ENCODE data around the gene NMT1.

Gene NMT1

DNA sequence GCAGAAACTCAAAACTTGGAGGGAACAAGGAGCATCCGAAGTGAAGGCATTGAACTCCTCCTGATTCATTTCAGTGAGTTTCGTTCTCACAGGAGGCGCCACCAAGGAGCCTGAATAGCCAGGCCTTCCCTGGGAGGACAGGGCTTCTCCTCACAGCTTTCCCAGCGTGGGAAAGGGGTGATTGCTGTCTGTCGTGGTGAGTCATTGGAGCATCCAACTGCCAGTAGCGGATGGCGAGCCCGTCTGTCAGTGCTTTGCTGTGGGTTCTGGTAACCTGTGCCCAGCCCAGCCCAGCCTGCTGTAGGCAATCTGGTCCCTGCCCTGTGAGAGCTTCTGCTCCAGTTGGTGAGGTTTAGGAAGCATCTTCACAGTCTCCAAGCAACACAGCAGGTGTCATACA is 42.9 kb downstream of the NMT1 start:
- no peak for DNase-seq (ENCODE audit: extremely low read depth in 1 of 2, low read depth in 1 of 2)

DNA sequence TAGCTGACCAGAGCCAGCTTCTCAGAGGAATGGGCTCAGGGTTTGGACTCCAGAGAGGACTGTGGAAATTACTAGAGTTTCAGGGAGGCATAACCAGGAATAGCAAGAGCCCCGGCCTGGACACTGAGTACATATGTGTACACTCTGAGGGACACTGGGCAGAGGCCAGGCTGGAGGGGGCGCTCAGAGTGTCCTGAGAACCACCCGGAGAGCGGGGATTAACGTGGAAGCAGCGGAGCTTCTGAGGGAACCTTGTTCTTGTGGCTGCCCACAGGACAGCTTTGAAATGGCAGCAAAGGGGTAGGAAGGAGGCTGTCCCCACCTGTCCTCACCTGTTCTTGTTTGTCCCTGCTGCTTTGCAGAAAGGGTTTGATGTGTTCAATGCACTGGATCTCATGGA is 43.4 kb downstream of the NMT1 start:
- no peak for DNase-seq (ENCODE audit: extremely low read depth in 1 of 2, low read depth in 1 of 2)

DNA sequence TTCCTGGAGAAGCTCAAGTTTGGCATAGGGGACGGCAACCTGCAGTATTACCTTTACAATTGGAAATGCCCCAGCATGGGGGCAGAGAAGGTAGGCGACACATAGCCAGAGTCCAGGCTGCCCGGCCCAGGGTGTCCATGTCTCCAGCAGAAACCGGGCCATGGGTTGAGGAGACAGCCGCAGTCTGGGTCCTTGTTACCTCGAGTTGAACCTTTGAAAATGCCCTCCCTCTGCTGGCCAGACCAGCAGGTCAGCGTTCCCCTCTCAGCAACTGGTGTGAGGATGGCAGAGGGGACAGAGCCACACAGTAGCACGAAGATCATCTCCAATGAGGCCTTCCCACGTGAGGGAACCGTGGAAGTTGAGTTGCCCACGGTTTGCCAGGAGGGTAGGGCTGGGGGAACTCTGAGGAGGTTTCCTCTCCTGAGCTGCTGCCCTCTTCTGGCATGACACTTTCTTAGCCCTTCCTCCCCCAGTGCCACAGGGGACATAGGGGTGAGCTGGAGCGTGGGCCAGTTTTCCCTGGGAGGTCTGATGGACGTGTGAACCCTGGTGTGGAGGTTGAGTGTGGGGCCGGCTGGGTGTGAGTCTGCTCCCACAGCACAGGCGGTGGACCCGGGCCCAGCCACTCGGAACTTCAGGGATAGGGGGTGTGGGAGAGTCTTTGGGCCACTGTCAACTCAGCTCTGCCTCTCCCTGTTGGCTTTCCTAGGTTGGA is 43.9 kb downstream of the NMT1 start:
- no peak for DNase-seq (ENCODE audit: extremely low read depth in 1 of 2, low read depth in 1 of 2)

DNA sequence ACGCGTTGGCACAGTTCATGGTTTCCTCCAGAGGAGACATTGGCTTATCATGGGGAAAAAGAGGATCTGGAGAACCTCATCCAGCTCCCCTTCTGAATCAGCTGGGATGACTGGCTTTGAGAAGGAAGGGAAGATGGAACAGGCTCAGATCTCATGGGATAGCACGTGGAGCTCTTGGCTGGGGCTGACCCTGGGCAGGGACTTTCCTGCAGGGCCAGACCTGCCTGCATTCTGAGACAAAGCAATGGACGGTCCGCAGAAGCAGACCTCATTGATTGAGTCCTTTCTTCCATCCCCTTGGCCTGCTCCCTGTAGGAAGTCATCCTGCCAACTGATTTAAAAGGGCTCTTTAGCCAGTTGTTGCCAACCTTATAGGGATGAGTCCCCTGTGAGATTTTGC is 45.0 kb downstream of the NMT1 start:
- no peak for DNase-seq (ENCODE audit: extremely low read depth in 1 of 2, low read depth in 1 of 2)

DNA sequence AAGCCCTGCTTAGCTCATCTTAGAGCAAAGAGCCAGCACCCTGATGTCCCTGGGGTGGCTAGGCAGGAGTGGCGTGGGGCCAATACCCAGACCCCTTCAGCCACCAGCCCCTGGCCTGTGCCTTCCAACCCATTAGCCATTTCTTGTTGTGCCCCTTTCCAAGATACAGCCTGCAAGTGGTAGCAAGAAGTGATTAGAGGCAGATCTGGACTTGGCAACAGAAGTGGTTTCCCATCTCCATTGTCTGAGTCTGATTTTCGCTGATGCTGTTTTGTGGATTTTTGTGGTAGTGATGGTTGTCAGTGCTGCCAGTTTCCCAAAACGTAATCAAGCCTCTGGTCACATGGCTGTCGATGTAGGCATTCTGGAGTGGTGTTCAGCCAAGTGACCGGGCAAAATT is 45.5 kb downstream of the NMT1 start:
- no peak for DNase-seq (ENCODE audit: extremely low read depth in 1 of 2, low read depth in 1 of 2)

DNA sequence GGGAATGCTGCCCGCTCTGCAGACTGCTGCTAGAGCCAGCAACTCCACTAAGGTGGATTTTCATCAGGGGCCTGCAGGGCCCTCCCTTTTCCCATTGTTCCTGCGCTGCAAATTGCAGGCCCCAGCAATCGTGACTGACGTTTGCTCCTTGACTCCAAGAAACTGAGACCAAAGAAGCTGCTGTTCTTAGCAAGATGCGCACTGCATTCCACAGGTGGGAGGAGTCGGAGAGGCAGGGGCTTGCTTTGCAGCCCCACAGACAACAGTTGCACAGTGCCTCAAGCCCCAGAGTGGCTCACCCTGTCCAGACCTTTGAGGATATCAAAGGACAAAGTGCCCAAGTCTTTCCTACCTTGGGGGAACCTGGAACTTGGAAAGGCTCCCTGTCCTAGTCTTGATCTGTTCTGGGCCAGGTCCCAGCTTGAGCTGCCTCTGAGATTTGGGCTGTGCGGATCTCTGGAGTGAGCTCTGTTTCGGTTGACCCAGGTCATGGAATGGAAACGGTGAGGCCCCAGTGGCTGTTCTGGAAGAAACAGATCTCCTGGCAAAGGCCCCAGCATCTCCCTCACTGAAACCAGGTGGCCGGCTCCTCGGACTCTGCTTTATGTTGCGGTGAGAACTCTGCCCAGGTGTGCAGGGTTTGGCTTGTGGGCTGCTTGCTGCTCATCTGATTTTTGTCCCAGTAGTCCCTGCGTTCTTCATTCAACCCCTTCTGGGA is 46.3 kb downstream of the NMT1 start:
- no peak for DNase-seq (ENCODE audit: extremely low read depth in 1 of 2, low read depth in 1 of 2)

DNA sequence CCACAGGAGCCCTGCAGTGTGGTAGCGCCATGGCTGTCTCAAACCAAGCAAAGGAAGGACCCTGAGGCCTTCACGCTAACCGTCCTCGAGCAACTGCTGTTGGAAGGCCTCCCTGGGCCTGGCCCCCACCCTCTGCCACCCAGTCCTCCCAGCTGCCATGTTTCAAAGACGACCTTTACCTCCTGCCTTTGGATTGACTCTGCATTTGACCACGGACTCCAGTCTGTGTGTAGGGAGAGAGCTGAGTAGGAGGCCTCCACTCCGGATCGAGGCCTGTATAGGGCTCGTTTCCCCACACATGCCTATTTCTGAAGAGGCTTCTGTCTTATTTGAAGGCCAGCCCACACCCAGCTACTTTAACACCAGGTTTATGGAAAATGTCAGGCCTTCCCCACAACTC is 46.9 kb downstream of the NMT1 start:
- no peak for DNase-seq (ENCODE audit: extremely low read depth in 1 of 2, low read depth in 1 of 2)

DNA sequence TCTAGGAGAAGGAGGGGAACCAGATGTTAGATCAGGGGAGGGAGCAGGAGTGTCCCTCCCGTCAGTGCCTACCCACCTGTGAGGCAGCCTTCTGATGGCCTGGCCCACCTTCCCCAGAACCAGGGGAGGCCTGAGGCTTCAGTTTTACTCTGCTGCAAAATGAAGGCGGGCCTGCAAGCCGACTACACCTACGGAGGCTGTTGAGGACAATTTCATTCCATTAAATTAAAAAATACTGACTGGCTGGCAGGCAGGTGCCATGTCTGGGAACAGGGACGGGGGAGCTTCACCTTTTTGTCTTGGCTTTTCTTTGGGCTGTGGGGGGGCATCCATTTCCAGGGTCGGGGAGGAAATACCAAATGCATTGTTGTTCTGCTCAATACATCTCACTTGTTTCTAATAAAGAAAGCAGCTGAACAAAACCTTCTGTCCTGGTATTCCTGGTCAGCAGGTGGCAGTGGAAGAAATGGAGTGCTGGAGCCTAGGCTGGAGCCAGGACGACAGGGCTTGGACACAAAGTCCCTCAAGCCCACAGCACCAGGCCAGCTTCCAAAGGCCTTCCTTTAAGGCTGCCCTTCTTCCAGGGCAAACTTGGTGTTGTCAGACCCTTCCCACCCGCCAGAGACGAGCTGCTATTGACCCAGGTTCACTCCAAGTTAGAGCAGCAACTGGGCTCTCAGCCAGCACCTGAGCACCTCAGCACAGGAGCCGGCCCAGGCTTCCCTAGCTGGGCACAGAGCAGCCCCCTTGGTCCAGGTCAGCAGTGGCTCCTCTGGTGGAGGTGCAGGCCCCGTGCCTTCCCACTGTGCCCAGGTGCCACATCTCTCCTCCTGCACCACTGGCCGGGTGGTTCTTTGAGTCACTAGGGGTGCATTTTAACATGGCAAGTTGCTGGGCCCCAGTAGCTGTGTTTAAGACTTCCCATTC is 47.7 kb downstream of the NMT1 start:
- no peak for DNase-seq (ENCODE audit: extremely low read depth in 1 of 2, low read depth in 1 of 2)

DNA sequence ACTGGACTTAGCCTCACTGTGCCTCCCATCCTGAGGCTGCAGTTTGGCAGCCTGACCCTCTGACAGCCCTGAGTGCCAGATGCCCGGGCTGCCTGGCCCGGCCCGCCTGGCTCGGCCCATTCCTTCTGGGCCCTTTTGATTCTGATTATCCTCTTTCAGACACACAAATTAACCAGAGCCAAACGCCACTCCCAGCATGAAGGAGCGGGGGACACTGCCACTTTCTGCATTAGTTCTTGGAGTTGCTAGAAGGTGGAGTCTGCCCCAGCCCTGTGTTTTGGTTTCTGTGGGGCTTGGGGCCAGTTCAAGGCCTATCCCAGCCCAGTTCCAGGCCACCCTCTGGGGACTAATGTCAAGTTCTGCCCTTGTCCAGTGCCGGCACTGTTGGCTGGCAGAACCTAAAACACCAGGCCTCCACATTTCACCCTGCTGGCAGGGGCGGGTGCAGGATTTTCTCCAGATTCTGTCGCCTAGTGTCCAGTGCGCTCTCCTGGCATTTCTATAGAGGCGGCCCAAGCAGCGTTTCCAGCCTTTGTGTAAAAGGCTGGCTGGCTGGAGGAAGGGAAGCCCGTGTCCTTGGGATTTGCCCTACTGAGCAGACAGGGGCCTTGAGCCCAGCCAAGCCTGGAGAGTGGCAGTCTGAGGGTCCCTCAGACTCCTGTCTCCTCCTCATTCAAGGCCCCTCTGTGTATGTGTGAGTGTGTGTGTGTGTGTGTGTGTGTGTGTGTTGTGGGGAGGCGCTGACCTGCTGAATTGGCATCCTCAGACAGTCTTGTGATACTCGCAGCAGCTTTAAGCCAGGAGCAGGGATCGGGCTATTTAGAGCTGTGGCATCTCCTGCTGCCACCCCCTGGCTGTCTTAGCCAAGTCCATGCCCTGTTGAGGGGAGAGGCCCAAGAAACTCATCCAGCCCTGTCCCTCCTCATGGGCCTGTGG is 49.8 kb downstream of the NMT1 start:
- DNase-seq (ENCODE audit: extremely low read depth in 1 of 2, low read depth in 1 of 2): no peak

DNA sequence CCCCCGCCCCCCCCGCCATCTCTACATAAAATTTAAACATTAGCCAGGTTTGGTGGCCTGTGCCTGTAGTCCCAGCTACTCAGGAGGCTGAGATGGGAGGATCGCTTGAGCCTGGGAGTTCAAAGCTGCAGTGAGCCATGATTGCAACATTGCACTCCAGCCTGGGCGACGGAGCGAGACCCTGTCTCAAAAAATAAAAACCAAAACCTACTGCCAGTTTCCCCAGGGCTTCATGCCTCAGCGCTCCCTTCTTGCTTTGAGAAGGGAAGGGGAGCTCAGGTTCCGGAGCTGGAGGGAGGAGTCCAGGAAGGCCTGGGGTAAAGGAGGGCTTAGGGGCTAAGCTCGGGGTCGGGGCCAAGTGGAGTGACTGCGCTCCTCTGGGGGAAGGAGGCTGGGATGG is 50.7 kb downstream of the NMT1 start:
- DNase-seq (ENCODE audit: extremely low read depth in 1 of 2, low read depth in 1 of 2): no peak

DNA sequence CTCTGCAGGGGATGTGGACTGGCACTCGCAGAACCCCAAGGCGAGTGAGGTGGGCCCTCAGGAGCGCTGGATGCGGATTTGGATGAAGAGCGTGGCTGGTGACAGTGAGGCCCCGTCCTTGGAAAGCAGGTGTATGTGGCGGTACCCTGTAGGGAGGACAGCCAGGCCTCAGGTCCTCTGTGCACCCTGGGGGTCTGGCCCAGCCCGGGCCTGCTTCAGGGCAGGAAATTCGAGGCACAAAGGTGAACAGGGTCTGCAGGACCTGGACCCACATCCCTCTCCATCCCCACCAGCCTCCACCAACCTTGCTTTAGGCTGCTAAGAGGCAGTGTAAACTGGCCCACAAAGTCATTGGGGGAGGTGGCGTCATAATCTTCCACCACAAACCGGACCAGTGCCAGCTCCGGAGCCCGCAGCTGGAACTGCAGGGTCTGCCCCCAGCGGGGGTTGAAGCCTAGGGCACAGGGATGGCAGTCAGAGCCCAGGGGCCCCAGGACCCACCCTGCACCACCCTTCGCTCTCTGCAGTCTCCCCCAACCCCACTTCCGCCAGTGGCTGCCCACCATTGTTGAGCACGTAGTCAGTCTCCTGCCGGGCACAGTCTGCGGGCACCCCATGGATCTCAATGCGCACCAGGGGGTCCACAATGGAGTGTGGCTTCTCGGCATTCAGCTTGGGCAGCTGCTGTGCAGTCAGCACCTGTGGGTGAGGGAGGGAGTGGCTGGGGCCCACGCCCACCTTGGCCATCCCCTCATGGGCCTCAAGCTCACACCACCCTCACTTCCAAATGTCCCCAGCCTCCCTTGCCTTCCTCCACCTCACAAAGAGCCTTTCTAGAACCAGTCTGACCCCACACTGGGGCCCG is 51.7 kb downstream of the NMT1 start:
- no peak for DNase-seq (ENCODE audit: extremely low read depth in 1 of 2, low read depth in 1 of 2)

DNA sequence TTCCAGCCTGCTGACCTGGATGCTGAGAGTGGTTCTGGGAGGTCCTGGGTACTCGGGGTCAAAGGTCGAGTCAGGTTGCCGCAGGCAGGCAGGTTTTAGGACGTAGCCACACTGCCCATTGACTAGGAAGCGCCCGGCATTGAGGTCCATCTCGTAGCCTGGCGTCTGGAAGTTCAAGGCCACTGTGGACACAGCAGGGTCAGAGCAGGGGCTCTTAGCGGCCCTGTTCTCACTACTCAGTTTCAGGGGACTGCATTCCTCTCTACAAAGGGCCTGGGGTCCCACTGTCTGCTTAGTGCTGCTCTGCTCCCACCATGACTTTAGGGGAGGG is 52.3 kb downstream of the NMT1 start:
- DNase-seq (ENCODE audit: extremely low read depth in 1 of 2, low read depth in 1 of 2): no peak

DNA sequence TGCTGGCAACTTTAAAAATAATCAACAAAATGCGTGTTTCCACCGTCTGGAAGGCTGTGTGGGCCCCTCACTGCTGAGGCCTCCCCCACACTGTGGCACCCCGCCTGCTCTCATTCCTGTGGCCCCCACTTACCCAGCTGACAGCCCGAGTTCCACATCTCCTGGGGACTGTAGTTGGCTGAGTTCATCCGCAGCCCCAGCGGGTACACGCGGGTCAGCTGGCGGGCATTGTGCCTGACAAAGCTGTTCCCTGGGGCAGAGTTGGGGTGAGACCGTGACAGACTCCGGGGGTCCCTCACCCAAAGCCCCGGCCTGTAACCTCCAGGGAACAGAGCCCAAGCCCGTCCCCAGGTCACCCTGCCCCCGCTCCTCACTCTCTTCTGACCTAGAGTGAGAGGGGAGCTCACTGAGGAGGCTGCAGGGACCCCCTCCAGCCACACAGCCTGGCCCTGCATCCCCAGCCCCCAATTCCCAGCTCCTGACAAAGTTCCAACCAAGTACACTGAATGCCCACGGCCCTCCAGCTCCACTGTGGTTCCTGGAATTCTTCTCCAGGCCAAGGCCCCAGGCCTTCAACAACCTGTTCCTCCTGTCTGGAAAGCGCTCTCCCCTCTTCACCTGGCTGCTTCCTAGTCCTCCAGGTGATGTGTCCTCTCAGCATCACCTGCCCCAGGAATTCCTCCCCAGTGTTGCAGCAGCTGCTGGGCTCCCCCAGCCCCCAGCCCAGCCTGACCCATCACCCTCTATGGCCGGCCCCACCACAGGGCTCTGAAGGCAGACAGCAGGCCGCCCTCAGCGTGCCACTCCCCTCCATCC is 53.2 kb downstream of the NMT1 start:
- DNase-seq (ENCODE audit: extremely low read depth in 1 of 2, low read depth in 1 of 2): no peak

DNA sequence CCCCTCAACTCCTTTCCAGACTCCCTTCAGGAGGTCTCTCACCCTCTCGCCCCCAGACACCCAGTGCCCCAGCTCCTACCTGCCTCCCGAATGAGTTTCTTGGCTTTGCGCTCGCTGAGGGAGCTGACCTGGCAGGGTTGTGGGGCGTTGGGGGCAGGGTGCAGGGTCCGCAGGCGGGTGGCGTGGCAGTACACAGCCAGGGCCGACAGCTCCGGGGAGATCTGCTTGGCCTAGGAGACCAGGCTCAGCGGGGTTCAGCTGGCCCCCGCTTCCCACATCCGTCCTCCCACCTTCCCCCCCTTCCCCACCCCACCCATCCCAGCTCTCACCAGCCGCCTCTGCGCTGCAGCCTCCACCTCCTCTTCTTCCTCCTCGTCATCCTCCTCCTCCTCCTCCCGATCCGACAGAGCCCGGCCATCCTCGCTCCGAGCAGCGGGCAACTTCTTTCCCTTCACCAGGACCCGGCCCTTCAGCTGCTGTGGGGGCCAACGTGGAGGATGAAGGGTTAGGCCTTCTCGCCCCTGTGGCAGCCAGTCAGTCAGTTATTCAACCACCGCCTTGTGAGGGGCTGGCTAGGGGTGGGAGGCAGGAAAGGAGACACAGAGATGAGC is 54.0 kb downstream of the NMT1 start:
- no peak for DNase-seq (ENCODE audit: extremely low read depth in 1 of 2, low read depth in 1 of 2)

DNA sequence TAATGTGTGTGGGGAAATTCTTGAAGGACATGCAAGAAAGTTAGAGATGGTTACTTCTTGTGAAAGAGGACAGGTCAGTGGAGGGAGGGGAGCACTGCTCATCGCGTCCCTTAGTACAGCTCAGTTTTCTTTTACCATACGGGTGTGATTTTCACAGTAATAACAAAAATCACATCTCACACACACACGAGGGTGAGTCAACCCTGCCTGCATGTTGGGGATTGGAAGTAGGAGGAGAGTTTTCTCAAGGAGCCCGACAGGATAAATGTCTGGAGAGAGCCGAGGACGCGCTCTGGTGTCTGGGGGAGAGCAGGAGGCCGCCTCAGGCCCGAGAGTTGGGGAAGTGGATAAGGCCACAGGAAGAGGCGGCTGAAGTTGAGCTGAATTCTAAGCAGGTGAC is 54.8 kb downstream of the NMT1 start:
- DNase-seq (ENCODE audit: extremely low read depth in 1 of 2, low read depth in 1 of 2): no peak

DNA sequence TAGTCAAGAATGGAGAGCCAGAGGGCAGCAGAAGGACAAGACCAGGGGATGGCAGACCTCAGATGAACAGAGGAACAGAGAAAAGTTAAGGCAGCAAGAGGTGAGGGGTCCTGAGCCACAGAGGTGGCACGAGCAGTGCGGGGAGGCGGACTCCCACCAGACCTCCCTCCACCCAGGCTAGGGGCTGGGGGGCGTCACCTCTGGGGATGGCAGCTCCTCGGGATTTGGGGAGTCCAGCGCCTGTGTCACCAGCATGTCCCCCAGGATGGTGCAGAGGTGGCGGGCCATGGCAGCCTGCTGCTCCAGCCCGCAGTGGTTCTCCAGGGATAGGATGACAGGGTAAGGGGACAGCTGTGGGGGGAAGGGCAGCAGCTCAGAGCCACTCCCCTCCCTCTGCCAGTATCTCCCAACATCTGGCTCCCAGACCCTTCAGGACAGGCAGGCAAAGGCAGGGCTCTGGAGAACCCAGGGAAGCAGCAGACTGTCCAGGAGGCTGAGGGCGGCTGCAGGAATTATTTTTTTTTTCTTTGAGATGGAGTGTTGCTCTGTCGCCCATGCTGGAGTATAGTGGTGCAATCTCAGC is 55.4 kb downstream of the NMT1 start:
- no peak for DNase-seq (ENCODE audit: extremely low read depth in 1 of 2, low read depth in 1 of 2)

DNA sequence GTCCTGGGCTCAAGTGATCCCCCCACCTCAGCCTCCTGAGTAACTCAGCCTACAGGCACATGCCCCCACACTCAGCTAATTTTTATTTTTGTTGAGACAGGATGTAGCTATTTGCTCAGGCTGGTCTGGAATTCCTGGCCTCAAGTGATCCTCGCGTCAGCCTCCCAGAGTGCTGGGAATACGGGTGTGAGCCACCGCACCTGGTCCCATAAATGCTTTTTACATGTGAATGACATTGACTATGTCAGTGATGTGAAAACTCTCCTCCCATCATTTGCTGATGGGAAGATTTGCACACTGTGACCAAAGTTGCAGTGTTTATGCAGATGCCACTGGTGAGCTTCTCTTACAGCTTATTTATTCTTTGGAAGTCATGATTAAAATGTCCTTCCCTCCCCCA is 56.2 kb downstream of the NMT1 start:
- DNase-seq (ENCODE audit: extremely low read depth in 1 of 2, low read depth in 1 of 2): no peak
